Transverse colon (tissue), 4 donors: ENCODE results near the gene ADAM12.

Experiments used
- CTCF ChIP-seq, 5 experiments: fragments of 200-600 bp in 3 of 5; fragments of 450-650 bp in 2 of 5; sonication (generic) in 3 of 5; IDR thresholded peaks; 1 replicate in 2 of 5; 2 replicates in 3 of 5; pipeline ENCODE4 v1.5.1; 2016 to 2017; ENCODE audit warnings: antibody characterized with exemption in 5 of 5, inconsistent platforms in 3 of 5, mild to moderate bottlenecking in 2 of 5, moderate library complexity in 1 of 5
- EP300 ChIP-seq: sonication (generic); formaldehyde crosslinking; IDR thresholded peaks from one replicate; pipeline ENCODE4 v1.6.1; 2017; ENCODE audit warnings: antibody characterized with exemption, low read depth
- POLR2A ChIP-seq: fragments of 450-650 bp; IDR thresholded peaks from one replicate; pipeline ENCODE4 v1.6.1; 2016; ENCODE audit warnings: antibody characterized with exemption, mild to moderate bottlenecking, moderate library complexity
- POLR2AphosphoS5 ChIP-seq, 3 donors: sonication (generic); formaldehyde crosslinking; IDR thresholded peaks; one replicate each; pipeline ENCODE4 v1.6.1; 2016; ENCODE audit warnings: antibody characterized with exemption in 3 of 3

DNA sequence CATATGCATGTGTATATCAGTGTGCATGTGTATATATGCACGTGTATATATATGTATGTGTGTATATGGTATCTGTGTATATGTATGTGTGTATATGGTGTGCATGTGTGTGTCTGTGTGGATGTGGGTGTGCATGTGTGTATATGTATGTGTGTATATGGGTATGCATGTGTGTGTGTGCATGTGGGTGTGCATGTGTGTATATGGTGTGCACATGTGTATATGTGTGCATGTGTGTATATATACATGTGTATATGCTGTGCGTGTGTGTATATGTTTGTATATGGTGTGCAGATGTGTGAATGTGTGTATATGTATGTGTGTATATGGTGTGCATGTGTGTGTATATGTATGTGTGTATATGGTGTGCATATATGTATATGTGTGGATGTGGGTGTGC is 245.2 kb downstream of the ADAM12 start:
- no peak for TF ChIP-seq POLR2A
- no peak for TF ChIP-seq CTCF (IDR thresholded peaks at IDR 0.05)
- TF ChIP-seq POLR2AphosphoS5 (IDR thresholded peaks at IDR 0.05) = no peak
- TF ChIP-seq EP300 = no peak
